Stimulated activated CD4-positive, alpha-beta T cell treated with anti-CD3 and anti-CD28 coated beads, Interleukin-4, amount 100 ng/mL, for 48 hours (primary cell): ENCODE results near the gene BANK1.

Source experiments
- DNase-seq, 2 donors: peaks; one replicate each; pipeline ENCODE4 v3.0.0-alpha.2; 2020; ENCODE audit warnings: low read depth in 2 of 2

Gene BANK1

DNA sequence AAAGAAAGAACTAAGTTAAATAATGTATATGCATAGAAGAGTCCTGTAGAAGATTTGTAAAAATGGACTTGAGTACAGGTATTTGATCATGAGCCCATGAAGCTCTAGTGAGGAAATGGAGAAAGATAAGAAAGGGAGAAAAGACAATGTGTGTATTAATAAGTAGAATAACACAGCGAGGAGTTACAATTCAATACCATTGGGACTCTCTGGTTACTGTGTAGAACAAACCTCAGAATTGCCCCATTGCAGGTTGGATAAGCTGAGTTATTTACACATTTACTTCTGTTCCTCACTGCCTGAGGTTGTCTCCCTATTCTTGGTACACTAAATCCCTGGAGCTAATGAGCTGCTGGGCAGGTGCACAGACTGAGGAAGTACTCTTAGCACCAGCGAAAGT, 33.3 kb downstream of the BANK1 start:
- DNase-seq: no peak

GRCh38 chr4:101824500-101824899, 34.0 kb downstream of the BANK1 start:
- DNase-seq: no peak

GRCh38 chr4:101825953-101826352, 35.4 kb downstream of the BANK1 start:
- DNase-seq: no peak

- DNase-seq: no peak
Observed at GRCh38 chr4:101831816-101832215, 41.3 kb downstream of the BANK1 start.

GRCh38 chr4:101833480-101833879, 43.0 kb downstream of the BANK1 start:
- DNase-seq: no peak

- DNase-seq: no peak
Observed at GRCh38 chr4:101835121-101835904, 44.8 kb downstream of the BANK1 start.

DNA sequence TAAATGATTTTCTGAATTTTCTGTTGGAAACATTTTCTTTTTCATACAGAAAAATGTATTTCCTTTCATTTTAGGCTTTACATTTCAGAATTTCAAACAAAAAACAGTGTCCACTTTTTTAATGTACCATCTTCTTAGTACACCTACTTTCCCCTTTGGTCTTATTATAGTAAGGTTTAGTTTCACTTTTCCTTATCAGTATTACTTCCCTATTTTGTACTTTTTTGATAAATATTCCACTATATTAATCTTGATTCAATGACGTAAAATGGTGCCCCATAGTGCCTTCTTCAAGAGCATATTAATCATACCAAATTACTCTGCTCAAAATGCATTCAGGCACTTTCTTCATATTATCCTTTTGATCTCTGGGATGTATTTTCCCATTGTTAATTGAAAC, 52.5 kb downstream of the BANK1 start:
- DNase-seq: no peak

GRCh38 chr4:101846550-101846949, 56.0 kb downstream of the BANK1 start:
- DNase-seq: no peak

GRCh38 chr4:101850698-101851097, 60.2 kb downstream of the BANK1 start:
- DNase-seq: no peak

GRCh38 chr4:101851672-101852071, 61.1 kb downstream of the BANK1 start:
- DNase-seq: no peak

DNA sequence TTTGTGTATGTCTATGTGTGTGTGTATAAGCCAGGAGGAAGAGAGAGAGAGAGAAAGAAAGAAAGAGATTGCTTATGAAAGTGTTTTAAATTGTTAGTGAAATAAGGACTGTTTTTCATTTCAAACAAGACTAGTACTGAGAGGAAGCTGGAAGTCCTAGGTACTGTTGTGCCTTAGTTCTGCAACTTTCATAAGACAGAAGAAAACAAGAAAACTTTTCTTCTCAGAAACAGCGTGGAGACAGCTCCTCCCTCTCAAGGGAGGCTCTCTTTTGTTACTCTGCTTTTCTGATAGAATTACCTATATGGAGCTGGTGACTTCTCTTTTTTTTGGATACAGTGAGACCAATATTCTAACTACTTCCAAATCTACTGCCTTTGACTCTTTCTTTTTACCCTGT, 62.5 kb downstream of the BANK1 start:
- DNase-seq: no peak

GRCh38 chr4:101853691-101854090, 63.2 kb downstream of the BANK1 start:
- no peak for DNase-seq

DNA sequence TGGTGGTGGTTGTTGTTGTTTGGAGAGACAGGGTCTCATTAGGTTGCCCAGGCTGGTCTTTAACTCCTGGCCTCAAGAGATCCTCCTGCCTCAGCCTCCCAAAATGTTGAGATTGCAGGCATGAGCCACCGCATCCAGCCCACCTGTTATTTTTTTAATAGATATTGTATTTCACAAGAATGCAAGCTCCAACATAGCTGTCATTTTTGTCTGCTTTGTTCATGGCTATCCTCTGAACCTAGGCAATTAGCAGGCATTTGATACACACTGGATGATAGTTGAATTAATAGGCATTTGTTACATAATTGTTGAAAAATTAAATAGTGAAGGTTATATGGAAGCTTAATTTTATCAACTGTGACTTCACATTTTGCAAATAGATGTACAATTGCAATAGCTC, 64.7 kb downstream of the BANK1 start:
- no peak for DNase-seq

DNA sequence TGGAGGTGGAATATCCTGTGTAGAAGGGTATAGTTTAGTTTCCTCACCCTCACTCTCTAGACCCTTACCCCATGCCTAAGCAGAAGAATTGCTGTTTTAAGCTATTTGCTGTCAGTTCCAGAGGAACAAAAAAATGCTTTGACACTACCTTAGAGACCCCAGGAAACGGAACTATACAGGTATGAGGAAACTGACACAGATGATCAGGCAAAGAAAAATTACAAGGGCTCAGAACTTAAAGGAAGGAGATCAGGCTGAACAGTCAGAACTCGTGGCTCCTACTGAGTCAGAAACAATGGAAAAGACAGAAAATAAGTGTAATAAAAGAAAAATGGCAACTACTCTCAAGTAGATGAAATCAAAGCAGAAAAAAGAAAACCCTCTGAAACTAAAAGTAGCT, 65.6 kb downstream of the BANK1 start:
- no peak for DNase-seq

DNA sequence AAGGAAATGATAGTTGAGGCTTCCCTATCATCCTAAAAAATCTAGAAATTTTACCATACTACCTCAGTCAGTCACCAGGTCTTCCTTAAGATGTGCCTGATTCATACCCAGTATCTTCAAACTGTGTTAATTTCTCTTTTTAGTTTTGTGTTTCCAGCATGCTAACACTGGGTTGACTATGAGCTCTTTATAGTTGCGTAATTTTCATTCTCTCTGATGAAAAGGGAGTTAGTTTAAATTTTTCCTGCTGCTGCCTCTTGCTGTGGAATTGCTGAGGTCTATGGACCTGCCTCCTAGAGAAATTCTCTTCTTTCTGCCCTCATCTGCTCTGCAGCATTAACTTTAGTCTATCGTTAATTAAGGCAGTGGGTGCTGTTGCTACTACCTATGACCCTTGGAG, 66.6 kb downstream of the BANK1 start:
- DNase-seq: no peak

DNA sequence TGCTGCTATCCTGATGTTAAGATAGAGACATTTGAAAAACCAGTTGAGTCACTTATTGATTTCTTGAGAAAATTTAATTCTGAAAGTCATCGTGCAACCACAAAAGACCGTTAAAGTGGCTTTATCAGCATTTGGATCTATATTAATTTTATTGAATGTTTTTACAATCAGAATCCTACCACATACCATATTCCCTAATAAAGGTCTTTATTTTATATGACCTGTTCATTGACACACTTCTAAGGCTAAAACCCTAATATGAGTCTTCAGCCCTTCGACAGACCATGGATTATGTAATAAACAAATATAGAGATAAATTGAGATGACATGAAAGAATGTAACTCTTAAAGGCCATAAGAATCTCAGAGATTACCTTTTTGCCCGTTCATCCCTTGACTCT, 68.1 kb downstream of the BANK1 start:
- DNase-seq: no peak

DNA sequence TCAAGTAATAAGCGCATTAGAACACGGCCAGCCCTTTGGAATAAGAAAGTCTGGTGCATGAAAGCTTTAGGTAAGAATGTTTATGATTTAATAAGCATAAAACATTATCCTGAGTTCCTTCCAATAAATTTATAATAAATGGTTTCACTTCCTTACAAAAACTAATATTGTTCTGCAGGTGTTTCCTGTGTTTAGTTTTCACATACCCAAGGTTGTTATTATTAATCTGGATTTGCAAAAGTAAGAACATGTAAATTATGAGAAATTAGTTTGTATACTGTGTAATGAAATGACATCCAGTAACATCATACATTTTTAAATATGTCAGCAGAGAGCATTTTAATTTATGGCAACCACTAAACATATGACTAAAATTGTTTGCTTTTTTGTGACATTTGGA, 72.1 kb downstream of the BANK1 start:
- no peak for DNase-seq

GRCh38 chr4:101864660-101865059, 74.1 kb downstream of the BANK1 start:
- DNase-seq: no peak

- DNase-seq: no peak
Observed at GRCh38 chr4:101865501-101866062, 75.1 kb downstream of the BANK1 start.

DNA sequence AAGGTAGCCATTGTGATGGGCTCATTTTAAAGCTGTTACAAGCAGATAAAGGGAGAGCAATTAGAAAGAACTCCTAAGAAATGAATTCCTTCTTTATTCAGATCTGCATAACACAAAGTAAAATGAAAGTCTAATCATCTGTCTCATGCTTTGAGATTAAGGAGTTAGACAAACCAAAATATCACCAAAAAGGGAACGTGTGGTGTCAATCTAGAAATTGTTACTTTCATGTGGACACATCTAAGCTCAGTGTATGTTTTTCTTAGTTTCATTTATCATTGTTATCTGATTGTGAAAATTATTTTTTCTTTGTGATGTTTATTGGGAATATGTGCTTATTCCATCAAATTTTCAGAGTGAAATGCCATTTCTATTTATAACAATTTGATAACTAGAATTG, 80.3 kb downstream of the BANK1 start:
- no peak for DNase-seq

DNA sequence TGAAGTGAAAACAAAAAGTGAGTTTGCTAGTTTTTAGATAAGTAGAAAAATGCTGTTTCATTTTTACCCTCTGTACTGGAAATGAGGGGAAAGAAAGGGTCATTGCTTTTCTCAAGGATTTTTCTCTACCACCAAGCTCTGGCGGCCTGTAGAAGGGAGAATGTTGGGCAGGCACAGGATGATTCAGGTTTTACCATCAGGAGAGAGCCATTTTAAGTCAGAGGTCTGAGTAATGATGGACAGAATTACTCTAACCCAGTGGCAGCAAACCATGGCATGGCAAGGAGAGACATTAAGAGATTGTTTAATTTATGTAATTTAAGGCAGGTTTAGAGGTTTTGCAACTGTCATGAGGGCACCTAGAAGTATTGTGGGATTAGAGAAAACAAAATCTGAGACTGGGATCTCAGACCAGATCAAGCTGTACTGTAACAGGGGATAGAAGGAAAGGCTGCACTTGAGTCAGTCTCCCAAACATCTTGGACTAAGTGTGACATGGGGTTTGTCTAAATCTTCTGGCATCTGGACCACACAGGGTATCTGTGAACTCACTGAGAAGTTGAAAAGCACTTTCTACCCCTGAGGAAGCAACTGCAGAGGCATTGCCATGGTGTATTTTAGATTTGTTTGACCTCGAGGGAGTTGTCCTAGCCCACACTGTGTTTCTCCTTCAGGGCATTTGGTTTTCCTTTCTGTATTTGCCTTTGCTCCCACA, 81.6 kb downstream of the BANK1 start:
- no peak for DNase-seq

GRCh38 chr4:101885574-101885973, 95.0 kb downstream of the BANK1 start:
- no peak for DNase-seq

DNA sequence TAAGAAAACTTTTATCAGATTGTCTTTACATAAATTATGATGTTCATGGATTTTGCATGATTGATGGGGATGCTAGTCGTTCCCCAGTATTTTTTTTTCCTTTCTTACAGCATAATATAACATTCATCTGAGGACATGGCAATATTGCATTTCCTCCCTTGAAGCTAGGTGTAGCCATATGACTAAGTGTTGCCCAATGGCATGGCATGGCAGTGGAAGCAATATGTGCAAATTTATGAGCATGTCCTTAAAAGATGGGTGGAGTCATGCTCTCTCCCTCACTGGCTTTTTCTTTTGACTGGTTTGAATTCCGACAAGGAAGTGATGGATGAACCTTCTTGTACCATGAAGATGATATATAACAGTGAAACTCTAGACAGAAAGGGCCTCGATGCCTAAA, 96.3 kb downstream of the BANK1 start:
- no peak for DNase-seq
